Prostate gland (tissue), 2 donors: ENCODE data around the gene IGF1R. TPM values are rescaled to one million over a fixed set of nuclear protein-coding genes. Genes with fewer than 3 reads are reported as not detected.

Experiments
- DNase-seq: peaks from one replicate; pipeline ENCODE4 v3.0.0-alpha.2; 2019; ENCODE audit warnings: low spot score
- H3K27ac ChIP-seq, 2 donors: fragments of 200-600 bp; sonication (generic); 2 replicates each; pipeline ENCODE4 v1.5.1; 2017 to 2019
- H3K27me3 ChIP-seq: fragments of 200-600 bp; sonication (generic); replicated peaks from 2 replicates; pipeline ENCODE4 v1.5.1; 2019; ENCODE audit not compliant: insufficient read depth
- H3K36me3 ChIP-seq, 2 donors: fragments of 200-600 bp; sonication (generic); 1 replicate in 1 of 2; 2 replicates in 1 of 2; pipeline versions ENCODE4 v1.5.1 to v1.8.1; 2017 to 2019
- H3K4me1 ChIP-seq: fragments of 200-600 bp; sonication (generic); replicated peaks from 2 replicates; pipeline ENCODE4 v1.5.1; 2019
- H3K4me3 ChIP-seq, 2 donors: fragments of 200-600 bp; sonication (generic); 2 replicates each; pipeline ENCODE4 v1.5.1; 2017 to 2019
- H3K9me3 ChIP-seq: fragments of 200-600 bp; sonication (generic); 2 replicates; pipeline ENCODE4 v1.5.1; 2017
- CTCF ChIP-seq, 4 experiments: fragments of 200-600 bp in 2 of 4; fragments of 450-650 bp in 2 of 4; sonication (generic) in 2 of 4; IDR thresholded peaks; 1 replicate in 3 of 4; 2 replicates in 1 of 4; pipeline ENCODE4 v1.5.1; 2016 to 2019; ENCODE audit warnings: antibody characterized with exemption in 4 of 4, mild to moderate bottlenecking in 2 of 4, moderate library complexity in 2 of 4
- POLR2A ChIP-seq: fragments of 450-650 bp; IDR thresholded peaks from one replicate; pipeline ENCODE4 v1.6.1; 2016; ENCODE audit warnings: antibody characterized with exemption, mild to moderate bottlenecking
- POLR2AphosphoS5 ChIP-seq: sonication (generic); formaldehyde crosslinking; IDR thresholded peaks from one replicate; pipeline ENCODE4 v1.6.1; 2017; ENCODE audit warnings: antibody characterized with exemption
- WGBS: methylation state at CpG from one replicate; pipeline ENCODE4 v1.1.5; 2018; 5-methylcytosine and 5-hydroxymethylcytosine counted together
- intact Hi-C: fragments of 100-400 bp; cut with DNase I; formaldehyde crosslinking; loops from one replicate; pipeline ENCODE4 v1.14.2; 2022
- total RNA-seq, 2 donors: library from RNA; depleted of rRNA; stranded (reverse); fragments of >200 nt; gene quantifications; one replicate each; pipeline ENCODE4 v1.1.0, GENCODE V29; 2016

Gene IGF1R
- total RNA-seq, 2 donors from 2014 or later, result 190 to 216 TPM

GRCh38 chr15:98764291-98764690 lies 116.0 kb downstream of the IGF1R start:
- no peaks in the 10 kb centered on the region for H3K36me3 ChIP-seq
- no peaks in the 10 kb centered on the region for H3K27me3 ChIP-seq
- H3K4me1 ChIP-seq, result peaks cover 6% of the 10 kb centered on the region
- H3K27ac ChIP-seq, result no peak overlapping the region
- no peaks in the 10 kb centered on the region for H3K9me3 ChIP-seq
- no peak for DNase-seq
- intact Hi-C loops, result no loop called here
- no peak overlapping the region for H3K4me3 ChIP-seq
- no peak for TF ChIP-seq CTCF (IDR thresholded peaks at IDR 0.05)
- TF ChIP-seq POLR2A, result no peak
- no peak for TF ChIP-seq POLR2AphosphoS5
- WGBS, result 94% methylated on average over 2 of the region's 2 CpGs

GRCh38 chr15:98765610-98766009 lies 117.3 kb downstream of the IGF1R start:
- peaks cover 5% of the 10 kb centered on the region for H3K4me1 ChIP-seq
- no peaks in the 10 kb centered on the region for H3K36me3 ChIP-seq
- H3K27ac ChIP-seq, result no peak overlapping the region
- no peak for DNase-seq
- no peaks in the 10 kb centered on the region for H3K9me3 ChIP-seq
- H3K4me3 ChIP-seq, result no peak overlapping the region
- WGBS, result 91% methylated on average over 2 of the region's 2 CpGs
- H3K27me3 ChIP-seq, result no peaks in the 10 kb centered on the region
- intact Hi-C loops, result no loop called here
- TF ChIP-seq POLR2A (no peak), POLR2AphosphoS5 (no peak), CTCF (IDR thresholded peaks at IDR 0.05) (no peak)

- H3K27ac ChIP-seq, result no peak overlapping the region
- peaks cover 9% of the 10 kb centered on the region for H3K4me1 ChIP-seq
- no peak overlapping the region for H3K4me3 ChIP-seq
- DNase-seq, result no peak
- H3K9me3 ChIP-seq, result no peaks in the 10 kb centered on the region
- no peaks in the 10 kb centered on the region for H3K27me3 ChIP-seq
- 85% methylated on average over 4 of the region's 4 CpGs for WGBS
- H3K36me3 ChIP-seq, result no peaks in the 10 kb centered on the region
- intact Hi-C loops, result no loop called here
- TF ChIP-seq POLR2AphosphoS5 (no peak), POLR2A (no peak)
Observed at GRCh38 chr15:98767692-98768091, 119.4 kb downstream of the IGF1R start.

- Histone ChIP-seq H3K9me3 (no peaks in the 10 kb centered on the region), H3K4me3 (no peak overlapping the region), H3K4me1 (peaks cover 4% of the 10 kb centered on the region), H3K36me3 (no peaks in the 10 kb centered on the region), H3K27me3 (no peaks in the 10 kb centered on the region), H3K27ac (no peak overlapping the region)
- intact Hi-C loops, result no loop called here
- TF ChIP-seq POLR2AphosphoS5 (no peak), POLR2A (no peak), CTCF (IDR thresholded peaks at IDR 0.05) (no peak)
- no peak for DNase-seq
- WGBS, result 97% methylated on average over 6 of the region's 6 CpGs
Observed at GRCh38 chr15:98769867-98770266, 121.5 kb downstream of the IGF1R start.

- 67% methylated on average over 3 of the region's 3 CpGs for WGBS
- H3K4me3 ChIP-seq, result no peak overlapping the region
- no peak overlapping the region for H3K27ac ChIP-seq
- no peaks in the 10 kb centered on the region for H3K9me3 ChIP-seq
- peaks cover 10% of the 10 kb centered on the region for H3K4me1 ChIP-seq
- no peak for DNase-seq
- no peaks in the 10 kb centered on the region for H3K36me3 ChIP-seq
- TF ChIP-seq CTCF (IDR thresholded peaks at IDR 0.05), result no peak
- no peak for TF ChIP-seq POLR2AphosphoS5
- no peak for TF ChIP-seq POLR2A
- intact Hi-C loops, result no loop called here
- H3K27me3 ChIP-seq, result no peaks in the 10 kb centered on the region
Observed at GRCh38 chr15:98770984-98771383, 122.6 kb downstream of the IGF1R start.
